HCEC 1CT (cell line): ENCODE results near the gene ASTN1.

Experiments
- DNase-seq: peaks from one replicate; pipeline ENCODE4 v3.0.0-alpha.2; 2017

The ASTN1 gene

DNA sequence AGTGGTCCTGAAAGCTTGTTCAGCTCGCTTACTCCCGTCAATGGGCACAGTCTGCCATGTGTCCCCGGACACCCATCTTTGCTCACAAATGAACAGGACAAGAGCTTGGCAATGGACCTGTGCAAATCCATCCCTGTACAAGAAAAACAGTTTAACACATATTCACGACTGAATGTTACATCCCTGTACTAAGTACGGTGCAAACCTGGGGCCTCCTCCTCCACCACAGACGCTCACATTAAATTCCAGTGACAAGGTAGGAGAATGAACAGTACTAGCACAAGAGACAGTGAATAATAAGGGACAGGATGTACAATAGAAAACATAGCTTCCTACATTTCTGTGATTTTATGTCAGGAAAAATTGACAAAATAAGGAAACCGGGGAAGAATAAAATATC, 187.7 kb downstream of the ASTN1 start:
- DNase-seq = no peak

- no peak for DNase-seq
These were observed 188.3 kb downstream of the ASTN1 start for GRCh38 chr1:176976225-176976624.

DNA sequence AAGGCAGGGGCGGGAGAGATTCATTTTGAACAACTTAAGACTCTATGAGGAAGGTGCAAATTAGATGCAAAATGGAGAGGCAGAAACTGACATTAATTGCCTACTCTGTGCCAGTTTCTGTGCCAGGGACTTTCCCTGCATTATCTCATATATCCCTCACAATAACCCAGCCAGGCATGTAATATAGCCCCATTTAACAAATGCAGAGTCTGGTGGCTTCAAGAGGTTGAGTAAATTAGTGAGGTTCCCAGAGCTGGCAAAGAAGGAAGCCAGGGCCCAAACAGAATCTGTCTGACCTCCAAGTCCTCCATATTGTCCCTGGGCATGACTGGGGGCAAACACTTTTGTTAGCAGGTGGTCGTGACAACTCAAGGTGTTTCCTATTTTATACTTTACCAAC, 199.8 kb downstream of the ASTN1 start:
- no peak for DNase-seq

- DNase-seq = no peak
These were observed 201.3 kb downstream of the ASTN1 start for GRCh38 chr1:176963181-176963580.

DNA sequence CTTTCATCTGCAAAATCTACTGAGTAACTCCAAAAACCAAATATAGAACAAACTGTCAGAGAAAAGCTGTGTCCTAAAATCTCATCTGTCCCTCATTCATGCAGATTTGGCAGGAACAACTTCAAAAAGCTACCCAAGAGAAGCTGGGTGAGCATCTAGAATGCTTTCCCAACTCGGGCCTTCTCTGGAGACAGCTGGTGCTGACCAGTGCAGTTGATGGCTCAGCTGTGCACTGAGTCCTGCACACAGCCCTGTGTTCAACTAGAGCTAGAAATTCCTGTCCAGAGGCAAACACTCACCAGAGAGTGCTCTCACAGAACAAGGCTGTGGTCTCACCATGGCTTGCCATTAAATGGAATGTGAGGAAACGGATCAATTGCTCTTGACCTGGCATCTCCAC, 202.8 kb downstream of the ASTN1 start:
- DNase-seq = no peak

DNA sequence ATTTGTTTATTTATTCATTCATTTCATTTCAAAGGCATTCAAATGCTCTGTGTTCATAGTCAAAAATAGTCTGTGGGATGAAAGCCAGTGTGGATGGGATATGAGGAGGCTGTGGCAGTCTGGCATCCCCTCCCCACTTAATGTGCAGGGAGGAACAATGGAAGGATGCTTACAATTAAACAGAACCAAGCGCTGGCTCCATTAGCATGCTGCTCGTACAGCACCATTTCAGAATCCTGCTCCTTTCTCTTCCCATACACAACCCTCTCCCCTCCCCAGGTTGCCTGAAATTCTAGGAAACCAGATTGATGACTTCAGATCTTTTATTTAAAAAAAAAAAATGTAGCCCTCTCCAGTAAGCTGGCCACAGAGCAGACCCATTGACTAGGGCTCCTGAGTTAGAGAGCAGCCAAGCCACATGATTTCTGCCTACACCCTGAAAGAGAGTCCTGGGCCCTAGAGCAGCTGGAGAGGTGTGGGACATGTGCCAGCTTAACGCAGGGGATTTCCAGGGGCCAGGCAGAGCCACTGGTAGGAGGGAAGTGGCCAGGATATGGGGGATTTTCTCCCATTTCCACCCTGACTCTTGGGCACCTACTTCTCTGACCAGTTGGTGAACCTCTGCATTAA, 205.2 kb downstream of the ASTN1 start:
- DNase-seq = no peak

DNA sequence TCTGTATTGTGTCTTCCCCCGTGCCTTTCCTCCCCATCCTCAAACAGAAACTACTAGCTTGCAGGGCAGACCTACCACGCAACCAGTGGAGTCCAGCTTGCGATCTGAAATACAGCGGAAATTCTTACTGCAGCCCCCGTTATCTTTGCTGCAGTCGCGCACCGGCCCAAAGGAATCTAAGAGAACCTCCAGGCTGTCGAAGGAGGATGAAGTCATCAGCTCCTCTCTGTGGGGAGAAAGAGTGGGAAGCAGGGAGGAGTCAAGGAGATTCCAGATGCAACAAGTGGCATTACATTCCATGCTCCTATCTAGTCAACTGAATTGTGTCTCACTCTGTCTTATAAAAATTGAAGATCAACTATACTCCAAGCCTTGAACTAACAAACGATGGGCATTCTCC, 206.9 kb downstream of the ASTN1 start:
- no peak for DNase-seq

DNA sequence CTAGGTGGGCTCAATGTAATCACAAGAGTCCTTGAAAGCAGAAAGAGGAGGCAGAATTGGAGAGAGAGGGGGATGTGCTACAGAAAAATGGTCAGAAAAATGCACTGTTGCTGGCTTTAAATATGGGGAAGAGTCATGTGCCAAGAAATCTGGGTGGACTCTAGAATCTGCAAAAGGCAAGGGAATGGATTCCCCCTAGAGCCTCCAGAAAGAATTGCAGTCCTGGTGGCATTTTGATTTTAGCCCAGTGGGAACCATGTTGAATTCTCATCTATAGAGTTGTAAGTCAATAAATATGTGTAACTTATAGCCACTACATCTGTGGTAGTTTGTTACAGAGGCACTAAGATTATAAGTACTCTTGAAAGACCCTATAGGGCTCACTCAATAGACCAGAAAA, 210.3 kb downstream of the ASTN1 start:
- no peak for DNase-seq

- no peak for DNase-seq
These were observed 213.7 kb downstream of the ASTN1 start for GRCh38 chr1:176950736-176951324.

DNA sequence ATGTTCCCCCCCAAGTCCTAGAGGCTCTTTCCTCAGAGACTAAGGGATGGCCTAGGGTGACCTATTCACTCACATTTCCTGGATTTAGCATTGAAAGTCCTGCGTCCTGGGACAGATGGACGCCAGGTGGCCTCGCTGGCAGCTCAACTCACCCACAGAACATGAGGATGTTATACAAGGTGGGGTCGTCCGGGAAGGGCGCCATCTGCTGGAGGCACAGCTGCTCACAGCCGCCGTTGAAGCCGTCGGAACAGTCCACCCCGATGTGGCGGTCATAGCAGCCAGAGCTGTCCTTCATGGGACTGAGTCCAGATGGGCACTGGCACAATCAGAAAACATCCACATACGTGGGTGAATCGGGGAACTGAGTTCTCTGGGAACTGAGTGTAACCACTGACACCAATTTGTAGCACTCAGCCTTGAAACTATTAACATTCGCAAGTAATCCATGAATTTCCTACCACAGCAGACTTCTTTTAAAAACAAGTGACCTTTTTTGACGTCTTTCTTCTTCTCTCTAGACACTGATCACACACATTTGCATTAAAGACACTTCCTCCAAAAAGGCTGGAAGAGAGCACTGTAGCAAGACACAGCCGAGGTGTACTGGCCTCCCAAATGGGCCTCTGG, 215.4 kb downstream of the ASTN1 start:
- DNase-seq = peak; percentile 17

DNA sequence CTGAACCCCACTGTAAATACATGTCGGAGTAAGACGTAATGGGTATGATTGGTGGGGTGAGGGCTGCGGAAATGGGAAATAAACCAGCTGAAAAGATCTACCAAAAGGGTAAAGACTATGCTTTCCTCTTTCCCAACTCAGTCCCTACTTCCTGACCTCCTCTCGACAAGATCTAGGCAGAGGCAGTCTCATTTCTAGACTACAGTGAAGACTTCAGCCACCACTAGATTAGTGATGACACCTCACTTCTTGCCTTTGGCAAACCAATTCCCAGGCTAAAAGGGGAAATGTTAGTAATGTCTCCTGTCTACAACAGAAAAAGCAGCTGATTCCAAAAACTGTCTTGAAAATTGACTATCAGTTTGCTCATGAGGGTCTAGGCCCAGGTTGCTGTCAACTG, 219.9 kb downstream of the ASTN1 start:
- DNase-seq = no peak

DNA sequence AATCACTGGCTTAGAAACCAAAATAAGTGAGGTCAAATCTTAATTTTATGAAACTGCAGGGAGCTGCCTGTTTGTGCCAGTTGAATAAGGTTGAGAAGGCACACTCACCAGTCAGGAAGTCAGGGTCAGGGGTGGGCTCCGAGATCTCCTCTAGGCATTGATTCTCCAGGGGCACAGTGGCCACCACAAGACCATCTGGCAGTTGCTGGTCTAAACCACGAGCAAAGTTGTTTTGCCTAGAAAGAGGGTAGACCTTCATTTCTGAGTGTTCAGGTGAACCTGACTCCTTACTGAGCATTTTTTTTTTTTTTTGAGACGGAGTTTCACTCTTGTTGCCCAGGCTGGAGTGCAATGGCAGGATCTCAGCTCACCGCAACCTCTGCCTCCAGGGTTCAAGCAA, 220.7 kb downstream of the ASTN1 start:
- no peak for DNase-seq

DNA sequence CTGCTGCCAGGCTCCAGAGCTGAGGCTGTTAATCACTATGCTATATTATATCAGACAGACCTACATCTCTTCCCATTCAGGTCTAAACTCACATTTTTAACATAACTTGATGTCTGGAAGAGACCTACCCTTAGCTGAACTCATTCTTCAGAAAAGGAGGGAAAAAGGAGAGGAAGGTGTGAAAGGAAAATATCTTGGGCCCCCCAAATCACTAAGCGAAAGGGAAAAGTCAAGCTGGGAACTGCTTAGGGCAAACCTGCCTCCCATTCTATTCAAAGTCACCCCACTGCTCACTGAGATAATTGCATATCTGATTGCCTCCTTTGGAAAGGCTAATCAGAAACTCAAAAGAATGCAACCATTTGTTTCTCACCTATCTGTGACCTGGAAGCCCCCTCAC, 222.2 kb downstream of the ASTN1 start:
- no peak for DNase-seq

GRCh38 chr1:176939993-176940392, 224.5 kb downstream of the ASTN1 start:
- DNase-seq = no peak

DNA sequence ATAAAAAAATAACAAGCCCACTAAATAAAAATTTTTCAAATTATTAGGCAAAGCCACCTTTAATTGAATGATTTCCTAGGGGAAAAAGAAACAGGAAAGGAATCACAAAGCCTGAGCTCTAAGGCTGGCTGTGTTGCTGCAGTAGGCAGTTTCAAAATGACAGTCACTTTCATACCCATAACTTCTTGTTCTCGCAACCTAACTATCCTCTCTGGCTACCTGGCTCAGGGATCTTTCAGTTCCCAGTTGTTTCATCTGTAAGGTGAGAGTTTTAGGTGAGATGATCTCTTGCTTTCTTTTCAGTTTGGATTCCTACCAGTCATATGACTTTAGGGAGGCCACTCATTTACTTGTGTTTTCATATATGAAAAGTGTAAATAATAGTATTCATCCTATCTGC, 226.1 kb downstream of the ASTN1 start:
- DNase-seq = no peak

DNA sequence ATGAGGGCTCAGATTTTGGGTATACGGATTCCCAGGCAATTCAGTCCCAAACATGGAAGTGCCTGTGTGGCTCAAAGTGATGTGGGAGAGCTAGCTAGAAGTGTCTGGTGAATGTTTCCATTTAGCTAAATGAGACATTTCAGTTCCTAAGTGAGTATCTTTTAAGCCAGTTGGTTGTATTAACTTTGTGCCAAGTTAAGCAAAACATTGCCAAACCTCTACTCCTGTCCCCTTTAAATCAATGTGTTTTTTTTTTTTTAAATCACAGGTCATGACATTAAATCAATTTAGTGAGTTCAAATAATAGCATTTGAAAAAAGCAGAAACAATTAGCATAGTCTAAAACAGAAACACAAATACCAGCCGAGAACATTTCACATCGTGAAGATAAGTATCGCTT, 230.1 kb downstream of the ASTN1 start:
- DNase-seq = no peak

- DNase-seq = no peak
These were observed 232.1 kb downstream of the ASTN1 start for GRCh38 chr1:176932114-176933104.

GRCh38 chr1:176931526-176931925, 233.0 kb downstream of the ASTN1 start:
- no peak for DNase-seq

- DNase-seq = no peak
These were observed 238.0 kb downstream of the ASTN1 start for GRCh38 chr1:176926330-176927086.

DNA sequence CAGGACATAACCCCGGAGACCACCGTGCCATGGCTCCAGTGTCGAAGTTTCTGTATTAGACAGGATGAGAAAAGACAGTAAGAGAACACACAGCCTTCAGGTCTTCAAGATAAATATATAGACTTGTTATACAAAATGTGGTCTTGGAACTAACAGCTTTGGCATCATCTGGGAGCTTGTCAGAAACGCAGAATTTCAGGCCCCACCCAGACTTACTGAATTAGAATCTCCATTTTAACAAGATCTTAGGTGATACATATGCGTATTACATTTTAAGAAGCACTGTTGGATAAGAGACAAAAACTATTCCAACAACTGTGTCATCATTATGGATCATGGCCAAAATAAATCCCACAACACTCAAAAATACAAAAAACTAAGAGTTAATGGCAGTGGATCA, 239.3 kb downstream of the ASTN1 start:
- no peak for DNase-seq

GRCh38 chr1:176923283-176923682, 241.2 kb downstream of the ASTN1 start:
- no peak for DNase-seq
